SW 1271 (cell line): ENCODE data around the gene EMC8.
"Not testable (repeated sequence)": the region's sequence is repeated elsewhere in the genome, so short reads cannot be mapped to it uniquely, and the experiment has no call there.

Experiments
- DNase-seq, 2 experiments: peaks; one replicate each; lab custom pipeline; 2025; lab: John Stamatoyannopoulos, UW

EMC8 gene

GRCh38 chr16:85799497-85800320 is at the start of gene EMC8, which contains the start of gene COX4I1:
TSS of gene EMC8 (minus strand) at chr16:85799544. CDS start at chr16:85799295, 249 bp downstream.
TSS of gene COX4I1 (plus strand) at chr16:85799695. CDS start at chr16:85801206, 1,511 bp downstream.
- DNase-seq: peak; percentile 68 to 88

GRCh38 chr16:85848986-85849385 is 49.6 kb upstream of the EMC8 start:
- no peak for DNase-seq

- DNase-seq: no peak
Observed at GRCh38 chr16:85847681-85848601, 48.6 kb upstream of the EMC8 start.

GRCh38 chr16:85847036-85847435 is 47.7 kb upstream of the EMC8 start:
- no peak for DNase-seq

- no peak for DNase-seq
Observed at GRCh38 chr16:85846461-85846860, 47.1 kb upstream of the EMC8 start.

GRCh38 chr16:85845266-85845665 is 45.9 kb upstream of the EMC8 start:
- no peak for DNase-seq

GRCh38 chr16:85844786-85845185 is 45.4 kb upstream of the EMC8 start:
- no peak for DNase-seq

- DNase-seq: no peak
Observed at GRCh38 chr16:85844169-85844481, 44.8 kb upstream of the EMC8 start.

GRCh38 chr16:85843471-85844168 is 44.3 kb upstream of the EMC8 start:
- DNase-seq: no peak

- DNase-seq: no peak
Observed at GRCh38 chr16:85842848-85843247, 43.5 kb upstream of the EMC8 start.

GRCh38 chr16:85842435-85842834 is 43.1 kb upstream of the EMC8 start:
- no peak for DNase-seq

- DNase-seq: no peak
Observed at GRCh38 chr16:85840801-85841200, 41.5 kb upstream of the EMC8 start.

GRCh38 chr16:85840395-85840794 is 41.1 kb upstream of the EMC8 start:
- no peak for DNase-seq

- DNase-seq: no peak
Observed at GRCh38 chr16:85839681-85840240, 40.4 kb upstream of the EMC8 start.

GRCh38 chr16:85838876-85839585 is 39.7 kb upstream of the EMC8 start:
- no peak for DNase-seq

GRCh38 chr16:85838381-85838780 is 39.0 kb upstream of the EMC8 start:
- no peak for DNase-seq

- DNase-seq: not testable (repeated sequence)
Observed at GRCh38 chr16:85837654-85838053, 38.3 kb upstream of the EMC8 start.

GRCh38 chr16:85836706-85837582 is 37.6 kb upstream of the EMC8 start:
- no peak for DNase-seq

- no peak for DNase-seq
Observed at GRCh38 chr16:85835956-85836705, 36.8 kb upstream of the EMC8 start.
